ENCODE results near the gene TRMT2A.
"Not testable (repeated sequence)": the region's sequence is repeated elsewhere in the genome, so short reads cannot be mapped to it uniquely, and the experiment has no call there.

Gene TRMT2A

DNA sequence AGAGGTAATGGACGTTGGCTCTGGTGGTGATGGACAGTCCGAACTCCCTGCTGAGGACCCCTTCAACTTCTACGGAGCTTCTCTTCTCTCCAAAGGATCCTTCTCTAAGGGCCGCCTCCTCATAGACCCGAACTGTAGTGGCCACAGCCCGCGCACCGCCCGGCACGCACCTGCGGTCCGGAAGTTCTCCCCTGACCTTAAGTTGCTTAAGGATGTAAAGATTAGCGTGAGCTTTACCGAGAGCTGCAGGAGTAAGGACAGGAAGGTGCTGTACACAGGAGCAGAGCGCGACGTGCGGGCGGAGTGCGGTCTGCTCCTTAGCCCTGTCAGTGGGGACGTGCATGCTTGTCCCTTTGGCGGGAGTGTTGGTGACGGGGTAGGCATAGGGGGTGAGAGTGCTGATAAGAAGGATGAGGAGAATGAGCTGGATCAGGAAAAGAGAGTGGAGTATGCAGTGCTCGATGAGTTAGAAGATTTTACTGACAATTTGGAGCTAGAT, 30.9 kb downstream of the TRMT2A start:
- DNase-seq (ENCODE audit: low read depth), result no peak

DNA sequence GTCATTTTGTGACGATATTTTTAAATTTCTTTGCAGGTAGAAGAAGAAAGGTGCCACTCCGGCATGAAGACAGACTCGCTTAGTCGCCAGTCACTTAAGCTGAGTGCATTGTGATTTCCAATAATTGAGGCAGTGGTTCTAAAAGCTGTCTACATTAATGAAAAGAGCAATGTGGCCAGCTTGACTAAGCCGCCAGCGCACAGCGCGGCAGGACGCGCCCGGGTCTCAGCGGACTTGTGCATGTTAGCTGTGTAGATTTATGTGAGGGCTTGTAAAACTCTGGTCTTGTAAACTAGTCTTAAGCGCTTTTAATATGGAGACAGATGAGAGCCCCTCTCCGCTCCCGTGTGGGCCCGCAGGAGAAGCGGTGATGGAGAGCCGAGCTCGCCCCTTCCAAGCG, 31.4 kb downstream of the TRMT2A start:
- DNase-seq (ENCODE audit: low read depth), result no peak

DNA sequence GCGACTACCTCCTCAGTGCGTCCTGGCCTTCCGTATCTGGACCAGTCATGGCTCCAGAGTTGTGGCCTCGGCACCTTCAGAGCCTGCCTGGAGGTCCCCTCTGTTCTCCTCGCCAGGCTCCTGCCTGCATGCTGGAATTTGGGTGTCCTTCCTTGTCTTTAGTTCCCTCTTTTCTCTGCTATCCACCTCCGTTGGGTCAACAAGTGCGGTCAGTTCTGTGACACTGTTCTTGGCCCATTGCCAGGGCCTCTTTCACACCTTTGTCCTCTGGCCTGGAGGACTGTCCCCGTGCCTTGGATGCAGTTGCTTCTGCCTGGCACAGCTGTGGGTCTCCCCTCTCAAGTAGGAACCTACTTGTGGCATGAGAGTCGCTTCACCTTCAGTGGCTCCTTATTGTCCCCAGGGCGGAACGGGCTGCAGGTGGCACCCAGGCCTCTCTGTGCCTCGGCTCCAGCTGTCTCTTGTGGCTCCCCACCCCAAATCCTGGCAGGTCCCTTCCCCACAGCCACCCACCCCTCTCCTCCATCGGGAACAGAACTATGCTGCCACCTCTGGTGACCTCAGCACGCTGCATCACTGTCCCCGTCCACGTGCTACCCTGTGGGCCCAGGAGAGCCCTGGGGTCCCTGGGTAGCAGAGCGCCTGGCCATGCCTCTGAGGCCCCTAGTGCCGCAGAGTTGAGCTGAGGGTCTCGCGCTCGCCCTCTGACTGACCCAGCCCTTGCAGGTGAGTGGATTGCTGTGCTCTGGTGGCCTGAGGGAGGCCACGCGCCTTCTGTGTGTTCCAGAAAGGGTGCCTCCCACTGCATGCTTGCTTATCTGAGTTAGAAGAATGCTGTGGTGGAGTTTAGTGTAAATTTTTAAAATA, 32.2 kb downstream of the TRMT2A start:
- no peak for DNase-seq (ENCODE audit: low read depth)

DNA sequence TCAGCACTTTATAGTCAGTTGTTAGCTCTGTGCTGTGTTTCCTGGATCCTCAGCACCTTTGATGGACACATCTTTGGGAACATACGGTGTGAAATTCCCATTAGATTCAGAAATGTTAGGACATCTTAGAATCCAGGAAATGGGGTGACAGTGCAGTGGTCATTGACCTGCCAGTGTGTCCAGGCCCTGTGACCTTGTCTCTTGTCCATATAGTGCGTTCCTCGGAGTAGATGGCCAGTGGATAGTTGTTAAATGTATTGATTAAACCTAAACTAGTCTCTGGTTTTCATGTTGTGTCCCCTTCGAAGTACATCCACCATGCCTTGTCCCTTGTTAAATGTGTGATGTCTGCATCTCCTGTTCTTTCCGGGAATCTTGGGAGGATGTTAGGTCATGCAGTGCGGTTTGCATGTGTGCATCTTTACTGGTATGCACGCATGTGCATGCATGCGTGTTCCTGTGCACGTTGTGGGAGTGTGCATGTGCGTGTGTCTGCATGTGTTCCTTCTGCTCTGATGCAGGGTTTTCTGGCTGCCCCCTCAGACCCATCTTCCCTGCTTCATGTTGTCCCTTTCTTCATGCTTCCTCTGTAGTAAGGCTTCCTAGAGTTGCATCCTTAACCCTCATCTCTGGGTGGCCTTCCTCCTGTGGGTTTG, 33.0 kb downstream of the TRMT2A start:
- DNase-seq (ENCODE audit: low read depth), result no peak

DNA sequence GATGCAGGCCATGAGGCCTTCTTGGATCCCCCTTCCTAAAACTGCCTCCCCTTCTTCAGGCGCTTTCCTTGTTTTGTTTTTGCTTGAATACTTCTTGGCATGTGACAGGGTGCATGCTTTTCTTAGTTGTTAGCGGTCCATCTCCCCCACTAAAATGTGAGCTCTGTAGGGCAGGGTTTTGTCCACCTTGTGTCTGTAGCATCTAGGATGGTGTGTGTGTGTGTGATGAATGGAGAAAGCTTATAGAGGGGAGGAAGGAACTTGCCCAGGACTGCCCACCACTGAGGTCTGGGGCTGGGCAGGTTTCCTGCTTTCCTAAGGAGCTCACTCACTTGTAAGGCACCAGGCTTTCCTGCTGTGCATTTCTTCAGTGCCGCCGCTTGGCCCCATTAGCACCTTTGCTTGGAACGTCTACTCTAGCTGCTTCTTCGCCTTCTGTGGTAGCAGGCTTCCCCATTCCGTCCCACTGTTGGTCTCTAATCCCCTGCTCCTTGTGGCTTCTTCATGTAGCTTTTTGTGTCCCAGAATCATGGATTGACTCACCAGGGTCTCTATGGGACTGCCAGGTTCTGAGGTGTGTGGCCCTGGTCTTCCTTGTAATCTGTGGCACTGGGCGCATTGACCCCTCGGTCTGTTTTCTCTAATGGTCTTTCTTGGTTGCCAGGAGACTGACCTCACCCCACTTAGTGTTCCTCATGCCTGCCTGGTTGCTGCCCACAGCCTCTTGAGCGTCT, 33.7 kb downstream of the TRMT2A start:
- no peak for DNase-seq (ENCODE audit: low read depth)

DNA sequence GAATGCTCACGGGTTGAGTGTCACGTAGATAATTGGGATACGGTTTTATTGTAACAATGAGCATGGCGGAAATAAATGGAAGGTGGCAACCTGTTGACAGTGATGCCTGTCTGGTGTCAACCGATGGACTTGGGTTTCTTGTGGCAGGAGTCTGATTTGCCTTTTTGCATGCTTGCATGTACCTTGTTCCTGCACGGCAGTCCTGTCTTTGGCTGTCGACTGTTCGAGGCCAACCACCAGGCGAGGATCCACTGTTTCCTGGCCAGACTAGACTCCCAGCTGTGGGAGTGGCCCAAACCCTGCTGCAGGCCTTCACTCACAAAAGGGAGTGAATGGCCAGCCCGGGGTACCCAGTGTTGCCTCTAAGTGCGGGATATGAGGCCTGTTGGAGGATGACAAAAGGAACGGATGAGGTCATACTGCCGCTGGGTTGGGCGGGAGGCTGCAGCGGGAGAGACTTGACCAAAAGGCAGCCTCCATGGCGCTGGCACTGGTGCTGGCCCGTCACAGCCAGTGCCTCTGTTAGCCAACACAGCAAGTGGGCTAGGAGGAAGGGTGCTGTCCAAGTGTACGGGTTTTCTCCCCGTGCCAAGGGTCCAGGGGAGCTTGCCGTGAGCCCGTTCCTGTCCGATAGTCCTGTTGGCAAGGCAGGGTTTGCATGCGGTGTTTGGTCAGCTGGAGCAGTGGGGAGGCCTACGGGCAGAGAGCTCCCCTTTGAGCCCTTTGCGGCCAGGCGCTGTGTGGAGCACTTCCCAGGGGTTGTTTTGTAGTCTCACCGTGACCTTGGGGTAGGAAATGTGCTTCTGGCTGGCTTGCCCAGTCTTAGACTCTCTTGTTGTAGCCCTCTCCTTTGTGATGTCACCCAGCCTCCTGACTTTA, 36.0 kb downstream of the TRMT2A start:
- no peak for DNase-seq (ENCODE audit: low read depth)

DNA sequence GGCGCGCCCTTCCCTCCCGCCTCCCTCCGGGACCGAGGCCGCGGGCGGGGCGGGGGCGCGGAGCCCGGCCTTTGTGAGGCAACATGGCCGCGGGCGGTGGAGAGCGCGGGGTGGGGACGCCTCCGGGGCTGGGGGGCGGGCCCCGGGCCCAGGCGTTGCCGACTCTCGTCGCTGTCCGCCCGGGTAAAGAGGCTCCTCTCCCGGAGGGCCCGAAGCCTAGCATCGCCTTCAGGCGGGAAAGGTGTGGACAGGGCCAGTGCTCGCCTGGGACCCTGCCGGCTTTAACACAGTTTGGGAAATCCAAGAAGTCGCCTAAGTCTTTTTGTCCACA, 36.6 kb downstream of the TRMT2A start:
- DNase-seq (ENCODE audit: low read depth), result no peak

DNA sequence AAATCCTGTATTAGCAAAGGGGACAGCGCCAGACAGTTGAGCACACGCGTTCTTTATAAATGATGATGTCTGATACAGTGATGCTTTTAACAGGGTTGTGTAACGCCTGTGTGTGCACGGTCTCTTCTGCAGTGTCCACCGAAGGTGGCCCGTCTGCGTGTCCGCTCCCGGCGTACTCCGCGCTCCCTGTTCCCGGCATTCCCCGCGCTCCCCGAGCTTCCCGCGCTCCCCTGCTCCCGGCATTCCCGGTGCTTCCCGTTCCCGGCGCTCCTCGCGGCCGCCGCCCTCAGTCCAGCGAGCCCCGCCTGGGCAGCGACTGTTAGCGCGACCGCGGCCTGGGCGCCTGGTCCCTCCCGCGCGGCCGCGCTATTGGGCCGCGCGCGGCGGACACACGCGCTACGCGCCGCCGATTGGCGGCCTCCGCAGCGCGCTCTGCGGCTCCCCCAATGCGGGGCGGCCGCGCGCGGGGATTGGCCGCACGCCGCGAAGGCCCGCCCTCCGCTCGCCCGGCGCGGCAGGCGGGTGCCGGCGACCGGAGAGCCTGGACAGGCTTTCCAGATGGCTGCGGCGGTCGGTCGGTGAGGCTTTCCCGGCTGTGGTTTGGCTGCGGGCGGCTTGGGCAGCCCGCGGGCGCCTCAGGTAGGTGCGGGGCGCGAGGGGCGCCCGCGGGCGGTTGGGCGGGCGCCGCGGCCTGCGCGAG, 37.1 kb downstream of the TRMT2A start, which contains the start of gene DGCR8:
Gene DGCR8 (plus strand): TSS at position 497 of the 700 bp plus-strand sequence. CDS start 5,723 bp downstream, outside the sequence.
- peak; percentile 61 for DNase-seq (ENCODE audit: low read depth)

DNA sequence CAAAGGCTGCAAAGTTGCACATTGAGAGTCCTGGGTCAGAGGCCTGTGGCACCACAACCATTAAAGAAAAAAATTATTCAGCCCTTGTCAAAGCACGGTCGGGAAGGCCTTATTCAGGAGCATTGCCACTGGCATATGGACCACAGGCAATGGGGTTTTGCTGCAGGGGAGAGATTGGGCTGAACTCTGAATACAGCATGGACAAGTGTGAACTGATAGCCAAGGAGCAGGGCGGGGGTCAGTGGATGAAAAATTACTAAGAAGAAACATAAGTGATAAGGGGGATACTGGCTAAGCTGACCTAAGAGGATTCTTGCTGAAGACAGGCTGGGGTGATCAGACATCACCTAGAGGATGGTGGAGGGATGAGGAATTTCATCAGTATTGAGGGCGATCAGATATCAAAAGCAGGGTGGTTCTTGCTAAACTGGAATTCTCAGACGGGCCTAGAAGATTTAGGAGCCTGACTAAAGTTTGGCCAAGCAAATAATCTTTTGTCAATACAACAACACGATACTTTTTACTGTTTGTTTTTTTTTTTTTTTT, 40.3 kb downstream of the TRMT2A start:
- DNase-seq (ENCODE audit: low read depth), result no peak

DNA sequence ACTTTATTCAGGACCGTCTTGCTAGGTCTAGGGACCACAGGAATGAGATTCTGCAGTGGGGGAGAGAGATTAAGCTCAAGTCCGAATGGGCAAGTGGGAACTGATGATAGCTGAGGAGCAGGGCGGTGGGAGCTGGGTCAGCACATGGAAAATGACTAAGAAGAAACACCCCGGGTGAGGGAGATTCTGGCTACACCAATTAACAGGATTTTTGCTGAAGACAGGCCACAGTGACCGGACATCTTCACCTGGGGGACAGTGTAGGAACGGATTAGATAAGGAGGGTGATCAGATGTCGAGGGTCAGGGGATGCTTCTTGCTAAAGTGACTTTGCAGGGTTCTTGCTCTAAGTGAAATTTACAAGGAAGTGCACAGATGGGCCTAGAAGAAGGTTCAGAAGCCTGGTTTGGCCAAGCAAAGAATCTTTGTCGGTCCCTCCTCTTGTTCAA, 45.5 kb downstream of the TRMT2A start:
- DNase-seq (ENCODE audit: low read depth), result no peak

DNA sequence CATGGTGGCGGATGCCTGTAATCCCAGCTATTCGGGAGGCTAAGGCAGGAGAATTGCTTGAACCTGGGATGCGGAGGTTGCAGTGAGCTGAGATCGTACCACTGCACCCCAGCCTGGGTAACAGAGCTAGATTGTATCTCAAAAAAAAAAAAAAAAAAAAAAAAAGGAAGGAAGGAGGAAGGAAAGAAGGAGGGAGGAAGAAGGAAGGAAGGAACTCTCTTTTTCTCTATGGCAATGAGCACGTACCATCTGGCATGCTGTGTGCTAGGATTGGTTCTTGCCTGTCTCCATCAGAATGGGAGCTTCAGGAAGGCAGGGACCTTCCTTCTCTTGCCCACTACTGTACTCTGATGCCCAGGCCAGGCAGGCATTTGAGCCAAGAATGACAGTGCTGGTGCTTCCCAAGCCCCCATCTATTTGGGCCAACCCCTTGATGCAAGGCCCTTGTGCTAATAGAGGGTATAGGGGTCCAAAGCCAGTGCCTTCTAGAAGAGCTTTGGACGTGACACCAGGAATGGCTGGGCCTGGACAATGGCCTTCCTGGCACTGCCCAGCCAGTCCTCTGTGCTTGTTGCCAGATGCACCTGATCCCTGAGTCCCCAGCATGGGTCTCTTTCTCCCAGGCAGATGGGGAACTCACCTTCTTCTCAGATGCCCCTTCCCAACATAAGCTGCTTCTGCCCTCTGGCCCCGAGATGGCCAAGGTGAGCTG, 47.5 kb downstream of the TRMT2A start:
- no peak for DNase-seq (ENCODE audit: low read depth)

DNA sequence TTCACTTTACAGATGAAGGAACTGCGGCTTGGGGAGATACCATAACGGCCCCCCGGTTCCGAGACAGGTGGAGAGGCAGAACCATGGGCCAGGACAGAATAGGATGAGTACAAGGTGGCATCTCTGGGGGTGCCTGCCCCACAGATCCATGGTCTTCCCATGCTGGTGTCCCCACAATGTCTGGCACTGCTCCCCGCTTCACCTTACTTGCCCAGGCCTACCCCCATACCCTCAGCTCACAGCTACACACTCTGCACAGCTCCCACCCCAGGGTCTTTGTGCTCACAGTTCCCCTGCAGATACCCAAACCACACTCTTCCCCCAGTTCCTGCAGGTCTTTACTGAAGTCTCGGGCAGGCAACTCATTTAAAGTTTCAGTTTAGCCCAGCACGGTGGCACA, 48.4 kb downstream of the TRMT2A start:
- DNase-seq (ENCODE audit: low read depth), result no peak

DNA sequence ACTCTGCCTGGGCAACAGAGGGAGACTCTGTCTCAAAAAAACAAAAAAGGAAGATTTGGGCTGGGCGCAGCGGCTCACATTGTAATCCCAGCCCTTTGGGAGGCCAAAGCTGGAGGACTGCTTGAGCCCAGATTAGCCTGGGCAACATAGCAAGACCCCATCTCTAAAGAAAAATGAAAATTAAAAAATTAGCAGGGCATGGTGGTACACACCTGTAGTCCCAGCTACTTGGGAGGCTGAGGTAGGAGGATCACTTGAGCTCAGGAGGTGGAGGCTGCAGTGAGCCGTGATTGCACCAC, 49.7 kb downstream of the TRMT2A start:
- DNase-seq (ENCODE audit: low read depth), result not testable (repeated sequence)

DNA sequence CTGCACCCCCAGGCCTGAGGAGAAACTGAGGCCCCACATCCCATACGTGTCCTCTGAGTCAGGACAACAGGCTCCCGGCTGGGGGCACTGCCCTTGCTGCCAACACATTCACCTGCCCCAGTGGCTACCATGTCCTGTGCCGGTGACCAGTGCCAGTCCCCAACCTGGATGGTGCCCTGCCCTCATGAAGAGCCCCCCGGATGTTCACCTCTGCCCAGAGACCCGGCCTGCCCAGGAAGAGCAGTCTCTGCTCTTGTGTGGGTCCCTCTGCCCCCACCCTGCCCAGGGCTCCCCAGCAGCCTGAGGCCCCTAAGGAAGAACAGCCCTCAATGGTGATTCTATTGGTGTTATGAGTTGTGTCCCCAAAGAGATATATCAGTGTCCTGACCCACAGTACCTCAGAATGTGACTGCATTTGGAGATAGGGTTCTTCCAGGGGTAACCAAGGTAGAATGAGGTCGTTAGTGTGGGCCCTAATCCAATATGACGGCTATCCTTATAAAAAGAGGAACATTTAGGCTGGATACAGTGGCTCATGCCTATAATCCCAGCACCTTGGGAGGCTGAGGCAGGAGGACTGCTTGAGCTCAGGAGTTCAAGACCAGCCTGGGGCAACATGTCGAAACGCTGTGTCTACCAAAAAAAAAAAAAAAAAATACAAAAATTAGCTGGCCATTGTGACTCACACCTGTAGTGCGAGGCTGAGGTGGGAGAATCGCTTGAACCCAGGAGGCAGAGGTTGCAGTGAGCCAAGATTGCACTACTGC, 50.2 kb downstream of the TRMT2A start:
- DNase-seq (ENCODE audit: low read depth), result no peak

DNA sequence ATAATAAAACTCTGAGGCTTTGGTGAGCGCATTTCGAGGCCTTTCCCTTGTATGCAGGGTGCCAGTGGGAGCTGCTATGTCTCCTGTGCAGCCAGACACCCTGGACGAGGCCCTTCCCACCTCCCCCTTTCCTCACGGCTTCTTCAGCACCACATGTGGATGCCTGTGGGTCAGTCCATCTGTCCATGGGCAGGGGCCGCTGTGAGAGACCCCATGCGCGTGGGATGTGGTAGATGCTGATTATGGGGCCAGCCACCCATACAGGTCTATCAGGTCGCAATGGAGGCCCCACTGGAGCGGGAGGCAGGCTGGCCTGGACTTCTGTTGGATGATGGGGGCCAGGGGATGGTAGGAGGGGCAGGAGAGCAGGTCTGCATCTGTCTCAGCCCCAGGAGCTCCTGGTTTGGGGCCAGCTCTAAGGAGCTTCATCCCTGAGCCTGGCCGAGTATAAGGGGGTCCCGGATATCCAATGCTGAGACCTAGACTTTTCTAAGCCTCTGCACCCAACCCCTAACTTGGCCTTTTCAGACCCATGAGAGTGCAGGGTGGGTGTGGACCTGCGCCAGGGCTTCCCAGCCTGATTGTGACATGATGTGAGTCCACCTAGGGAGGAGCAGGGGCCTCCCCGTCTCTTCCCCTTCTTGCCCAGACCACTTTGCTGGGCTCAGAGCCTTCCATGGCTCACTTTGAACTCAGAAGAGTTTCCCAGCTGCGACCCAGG, 51.0 kb downstream of the TRMT2A start:
- no peak for DNase-seq (ENCODE audit: low read depth)

DNA sequence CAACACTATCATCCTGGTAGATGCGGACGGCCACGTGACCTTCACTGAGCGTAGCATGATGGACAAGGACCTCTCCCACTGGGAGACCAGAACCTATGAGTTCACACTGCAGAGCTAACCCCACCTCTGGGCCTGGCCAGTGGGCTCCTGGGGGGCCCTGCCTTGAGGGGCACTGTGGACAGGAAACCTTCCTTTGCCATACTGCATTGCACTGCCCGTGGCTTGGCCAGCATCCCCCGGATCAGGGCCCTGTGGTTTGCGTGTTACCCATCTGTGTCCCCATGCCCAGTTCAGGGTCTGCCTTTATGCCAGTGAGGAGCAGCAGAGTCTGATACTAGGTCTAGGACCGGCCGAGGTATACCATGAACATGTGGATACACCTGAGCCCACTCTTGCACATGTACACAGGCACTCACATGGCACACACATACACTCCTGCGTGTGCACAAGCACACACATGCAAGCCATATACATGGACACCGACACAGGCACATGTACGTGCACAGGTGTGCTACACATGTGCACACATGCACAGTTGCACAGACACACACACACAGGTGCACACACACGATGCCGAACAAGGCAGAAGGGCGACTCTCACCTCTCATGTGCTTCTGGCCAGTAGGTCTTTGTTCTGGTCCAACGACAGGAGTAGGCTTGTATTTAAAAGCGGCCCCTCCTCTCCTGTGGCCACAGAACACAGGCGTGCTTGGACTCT, 52.3 kb downstream of the TRMT2A start:
- no peak for DNase-seq (ENCODE audit: low read depth)

DNA sequence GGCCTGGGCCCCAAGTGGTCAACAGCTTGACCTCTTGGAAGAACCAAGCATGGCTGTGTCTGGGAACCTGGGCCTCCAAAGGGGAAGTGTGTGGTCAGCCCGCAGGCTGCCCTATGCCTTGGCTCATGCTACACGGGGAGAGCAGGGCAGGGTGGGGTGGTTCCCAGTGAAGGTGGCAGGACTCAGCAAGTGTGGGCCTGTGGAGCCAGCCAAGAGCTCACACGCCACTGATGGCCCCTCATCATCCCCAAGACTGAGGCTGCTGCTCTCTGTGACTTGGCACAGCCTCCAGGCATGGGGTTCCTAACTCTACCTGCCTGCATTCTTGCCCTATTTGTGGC, 52.9 kb downstream of the TRMT2A start:
- DNase-seq (ENCODE audit: low read depth), result no peak
